ENCODE measurements around the gene MAP2K7. TPM values are rescaled to one million over a fixed set of nuclear protein-coding genes. Genes with fewer than 3 reads are reported as not detected.

Gene MAP2K7
- total RNA-seq, 1 experiment from 2014 or later = 54.0 TPM

- no peak overlapping the region for H2AFZ ChIP-seq
- H3K27ac ChIP-seq = peak overlapping the region; percentile 92; the same call in 1 of the 2 replicates
- peaks cover 48% of the 10 kb centered on the region for H3F3A ChIP-seq (ENCODE audit: insufficient read depth, low read depth)
- TF ChIP-seq, protein P1, sequence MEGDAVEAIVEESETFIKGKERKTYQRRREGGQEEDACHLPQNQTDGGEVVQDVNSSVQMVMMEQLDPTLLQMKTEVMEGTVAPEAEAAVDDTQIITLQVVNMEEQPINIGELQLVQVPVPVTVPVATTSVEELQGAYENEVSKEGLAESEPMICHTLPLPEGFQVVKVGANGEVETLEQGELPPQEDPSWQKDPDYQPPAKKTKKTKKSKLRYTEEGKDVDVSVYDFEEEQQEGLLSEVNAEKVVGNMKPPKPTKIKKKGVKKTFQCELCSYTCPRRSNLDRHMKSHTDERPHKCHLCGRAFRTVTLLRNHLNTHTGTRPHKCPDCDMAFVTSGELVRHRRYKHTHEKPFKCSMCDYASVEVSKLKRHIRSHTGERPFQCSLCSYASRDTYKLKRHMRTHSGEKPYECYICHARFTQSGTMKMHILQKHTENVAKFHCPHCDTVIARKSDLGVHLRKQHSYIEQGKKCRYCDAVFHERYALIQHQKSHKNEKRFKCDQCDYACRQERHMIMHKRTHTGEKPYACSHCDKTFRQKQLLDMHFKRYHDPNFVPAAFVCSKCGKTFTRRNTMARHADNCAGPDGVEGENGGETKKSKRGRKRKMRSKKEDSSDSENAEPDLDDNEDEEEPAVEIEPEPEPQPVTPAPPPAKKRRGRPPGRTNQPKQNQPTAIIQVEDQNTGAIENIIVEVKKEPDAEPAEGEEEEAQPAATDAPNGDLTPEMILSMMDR (conservative IDR thresholded peaks at IDR 0.05) = no peak
- no peak for TF ChIP-seq EZH2 (IDR thresholded peaks at IDR 0.05; ENCODE audit: low read depth)
- peaks cover 28% of the 10 kb centered on the region for H3K4me1 ChIP-seq (replicated peaks; ENCODE audit: insufficient read depth)
- H3K27me3 ChIP-seq (ENCODE audit: insufficient read depth, low read depth) = no peaks in the 10 kb centered on the region
- CTCF ChIA-PET = interaction anchor here (0.5 to 2.7 kb wide), 3 partner anchors 11 to 387 kb away, joined by 4 to 25 read pairs (median 5); partner anchors contain the start of genes SNAPC2 and TIMM44
- POLR2A ChIA-PET (ENCODE audit: unreplicated experiment) = no interaction called here
- H3K9me3 ChIP-seq (ENCODE audit: insufficient read depth, low read depth) = no peaks in the 10 kb centered on the region
- H3K9me2 ChIP-seq (ENCODE audit: insufficient read depth) = no peaks in the 10 kb centered on the region
- H3K79me2 ChIP-seq (ENCODE audit: low read depth) = no peaks in the 10 kb centered on the region
- intact Hi-C loops (cut with micrococcal nuclease; ENCODE audit: unreplicated experiment) = no loop called here
- no peak for DNase-seq
- H4K20me1 ChIP-seq (ENCODE audit: insufficient read depth) = peaks cover 14% of the 10 kb centered on the region; the same call in 1 of the 2 replicates
- H3K36me3 ChIP-seq (ENCODE audit: low read depth) = peaks cover 20% of the 10 kb centered on the region
- no peak overlapping the region for H3K4me2 ChIP-seq
- H3K4me3 ChIP-seq = no peak overlapping the region
- BruUV-seq (replicated peaks) = no TSS peak
Observed at GRCh38 chr19:7930765-7931164, 27.1 kb downstream of the MAP2K7 start.

GRCh38 chr19:7931221-7932061 is 27.8 kb downstream of the MAP2K7 start:
- H3K27me3 ChIP-seq (ENCODE audit: insufficient read depth, low read depth) = no peaks in the 10 kb centered on the region
- intact Hi-C loops (cut with micrococcal nuclease; ENCODE audit: unreplicated experiment) = no loop called here
- BruUV-seq (replicated peaks) = no TSS peak
- no peak overlapping the region for H3K4me2 ChIP-seq
- POLR2A ChIA-PET (ENCODE audit: unreplicated experiment) = no interaction called here
- no peak overlapping the region for H3K4me3 ChIP-seq
- DNase-seq = no peak
- CTCF ChIA-PET = interaction anchor here (0.6 kb wide), 1 partner anchor 387 kb away, joined by 4 read pairs; no protein-coding TSS in a partner anchor
- H3K27ac ChIP-seq = no peak overlapping the region
- peaks cover 28% of the 10 kb centered on the region for H3K4me1 ChIP-seq (replicated peaks; ENCODE audit: insufficient read depth)
- no peaks in the 10 kb centered on the region for H3K9me3 ChIP-seq (ENCODE audit: insufficient read depth, low read depth)
- H3K36me3 ChIP-seq (ENCODE audit: low read depth) = peaks cover 26% of the 10 kb centered on the region
- no peak overlapping the region for H2AFZ ChIP-seq
- peaks cover 47% of the 10 kb centered on the region for H3F3A ChIP-seq (ENCODE audit: insufficient read depth, low read depth)
- peaks cover 15% of the 10 kb centered on the region; the same call in 1 of the 2 replicates for H4K20me1 ChIP-seq (ENCODE audit: insufficient read depth)
- H3K79me2 ChIP-seq (ENCODE audit: low read depth) = no peaks in the 10 kb centered on the region
- H3K9me2 ChIP-seq (ENCODE audit: insufficient read depth) = no peaks in the 10 kb centered on the region
- TF ChIP-seq, protein P1 (conservative IDR thresholded peaks at IDR 0.05) = no peak
- no peak for TF ChIP-seq EZH2 (IDR thresholded peaks at IDR 0.05; ENCODE audit: low read depth)

DNA sequence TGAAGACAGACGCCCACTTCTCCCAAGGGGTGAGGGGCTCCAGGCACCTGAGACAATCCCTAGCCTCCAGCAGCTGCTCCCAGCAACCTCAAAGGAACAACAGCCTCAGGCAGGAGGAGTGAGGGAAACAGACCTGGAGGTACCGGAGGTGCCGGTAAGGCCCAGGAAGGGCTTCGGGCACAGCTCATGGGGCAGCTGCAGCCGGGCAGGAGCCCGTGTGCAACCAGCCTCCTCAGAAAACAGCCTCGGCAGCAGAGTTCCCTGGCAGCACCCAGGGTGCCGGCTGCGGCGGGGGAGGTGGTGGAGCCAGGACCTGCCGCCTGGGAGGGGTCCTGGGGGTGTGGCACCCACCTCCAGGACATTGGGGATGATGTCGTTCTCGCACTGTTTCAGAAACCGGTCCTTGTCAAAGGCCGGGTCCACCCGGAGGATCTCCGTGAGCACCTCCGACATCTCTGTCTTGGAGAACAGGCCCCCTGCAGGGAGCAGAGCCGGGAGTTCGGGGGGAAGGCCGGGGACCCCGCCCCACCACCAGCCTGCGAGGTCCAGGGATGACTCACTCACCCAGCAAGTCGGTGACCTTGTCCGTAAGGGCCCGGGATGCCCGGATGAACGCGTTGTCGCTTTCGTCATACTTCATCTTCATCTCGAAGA is 28.7 kb downstream of the MAP2K7 start:
- H3F3A ChIP-seq (ENCODE audit: insufficient read depth, low read depth) = peaks cover 41% of the 10 kb centered on the region
- H3K4me3 ChIP-seq = no peak overlapping the region
- no peak overlapping the region for H3K4me2 ChIP-seq
- no peaks in the 10 kb centered on the region for H3K9me2 ChIP-seq (ENCODE audit: insufficient read depth)
- H3K27me3 ChIP-seq (ENCODE audit: insufficient read depth, low read depth) = no peaks in the 10 kb centered on the region
- peaks cover 32% of the 10 kb centered on the region for H3K36me3 ChIP-seq (ENCODE audit: low read depth)
- TF ChIP-seq EZH2 (IDR thresholded peaks at IDR 0.05; ENCODE audit: low read depth) = no peak
- TF ChIP-seq, protein P1 (conservative IDR thresholded peaks at IDR 0.05) = no peak
- no peaks in the 10 kb centered on the region for H3K9me3 ChIP-seq (ENCODE audit: insufficient read depth, low read depth)
- intact Hi-C loops (cut with micrococcal nuclease; ENCODE audit: unreplicated experiment) = no loop called here
- H4K20me1 ChIP-seq (ENCODE audit: insufficient read depth) = peaks cover 16% of the 10 kb centered on the region
- no peak overlapping the region for H2AFZ ChIP-seq
- no peak overlapping the region for H3K27ac ChIP-seq
- POLR2A ChIA-PET (ENCODE audit: unreplicated experiment) = no interaction called here
- CTCF ChIA-PET = no interaction called here
- no peak for DNase-seq
- peaks cover 28% of the 10 kb centered on the region for H3K4me1 ChIP-seq (replicated peaks; ENCODE audit: insufficient read depth)
- peaks cover 1% of the 10 kb centered on the region for H3K79me2 ChIP-seq (ENCODE audit: low read depth)
- no TSS peak for BruUV-seq (replicated peaks)
